GM12873 (cell line): ENCODE data around the gene ASCL2.

Experiments used
- TF ChIP-seq, protein P1 (sequence below): IDR thresholded peaks from 2 replicates; pipeline ENCODE4 v1.5.1; 2012; ENCODE audit warnings: low read depth, mild to moderate bottlenecking, moderate library complexity, low read length, control low read depth; ENCODE audit not compliant: insufficient read depth; ENCODE audit errors: missing control alignments

The ASCL2 gene, protein sequence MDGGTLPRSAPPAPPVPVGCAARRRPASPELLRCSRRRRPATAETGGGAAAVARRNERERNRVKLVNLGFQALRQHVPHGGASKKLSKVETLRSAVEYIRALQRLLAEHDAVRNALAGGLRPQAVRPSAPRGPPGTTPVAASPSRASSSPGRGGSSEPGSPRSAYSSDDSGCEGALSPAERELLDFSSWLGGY

DNA sequence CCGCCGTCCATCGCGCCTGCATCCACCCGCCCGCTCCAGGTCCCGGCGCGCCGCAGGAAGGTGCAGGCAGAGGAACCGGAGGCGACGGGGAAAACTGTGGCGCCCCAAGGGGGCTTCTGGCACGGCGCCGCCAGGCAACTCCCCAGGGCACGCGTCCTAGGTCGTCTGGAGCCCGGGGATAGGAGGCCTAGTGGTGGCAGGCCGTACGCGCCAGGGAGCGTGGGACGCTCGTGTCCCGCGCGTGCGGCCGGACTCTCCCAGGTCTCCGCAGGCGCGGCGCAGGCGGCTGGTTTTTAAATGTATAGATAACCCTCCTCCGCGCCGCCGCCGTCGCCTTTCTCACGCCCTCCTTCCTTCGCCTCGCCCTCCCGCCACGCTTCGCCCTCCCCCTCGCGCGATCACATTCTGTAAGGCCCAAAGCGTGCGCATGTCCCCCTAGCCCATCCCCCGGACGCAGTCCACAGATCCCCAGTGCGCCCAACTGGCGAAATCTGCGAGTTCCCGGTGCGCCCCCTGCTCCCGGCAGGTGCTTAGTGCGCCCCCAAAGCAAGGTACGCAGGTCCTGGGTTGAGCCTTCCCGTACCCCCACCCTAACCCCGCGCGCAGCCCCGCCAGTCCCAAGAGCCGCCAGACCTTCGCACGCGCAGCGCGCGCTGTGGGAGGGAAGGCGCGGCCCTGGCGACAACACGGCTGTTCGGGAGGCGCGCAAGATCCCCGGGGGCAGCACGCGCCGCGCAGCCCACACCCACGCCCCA lies at the start of gene ASCL2:
Gene ASCL2, minus strand, starts transcription at position 267 of the 755 bp plus-strand sequence. Its CDS starts 256 bp downstream, at position 11.
- TF ChIP-seq, protein P1, sequence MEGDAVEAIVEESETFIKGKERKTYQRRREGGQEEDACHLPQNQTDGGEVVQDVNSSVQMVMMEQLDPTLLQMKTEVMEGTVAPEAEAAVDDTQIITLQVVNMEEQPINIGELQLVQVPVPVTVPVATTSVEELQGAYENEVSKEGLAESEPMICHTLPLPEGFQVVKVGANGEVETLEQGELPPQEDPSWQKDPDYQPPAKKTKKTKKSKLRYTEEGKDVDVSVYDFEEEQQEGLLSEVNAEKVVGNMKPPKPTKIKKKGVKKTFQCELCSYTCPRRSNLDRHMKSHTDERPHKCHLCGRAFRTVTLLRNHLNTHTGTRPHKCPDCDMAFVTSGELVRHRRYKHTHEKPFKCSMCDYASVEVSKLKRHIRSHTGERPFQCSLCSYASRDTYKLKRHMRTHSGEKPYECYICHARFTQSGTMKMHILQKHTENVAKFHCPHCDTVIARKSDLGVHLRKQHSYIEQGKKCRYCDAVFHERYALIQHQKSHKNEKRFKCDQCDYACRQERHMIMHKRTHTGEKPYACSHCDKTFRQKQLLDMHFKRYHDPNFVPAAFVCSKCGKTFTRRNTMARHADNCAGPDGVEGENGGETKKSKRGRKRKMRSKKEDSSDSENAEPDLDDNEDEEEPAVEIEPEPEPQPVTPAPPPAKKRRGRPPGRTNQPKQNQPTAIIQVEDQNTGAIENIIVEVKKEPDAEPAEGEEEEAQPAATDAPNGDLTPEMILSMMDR = no peak

DNA sequence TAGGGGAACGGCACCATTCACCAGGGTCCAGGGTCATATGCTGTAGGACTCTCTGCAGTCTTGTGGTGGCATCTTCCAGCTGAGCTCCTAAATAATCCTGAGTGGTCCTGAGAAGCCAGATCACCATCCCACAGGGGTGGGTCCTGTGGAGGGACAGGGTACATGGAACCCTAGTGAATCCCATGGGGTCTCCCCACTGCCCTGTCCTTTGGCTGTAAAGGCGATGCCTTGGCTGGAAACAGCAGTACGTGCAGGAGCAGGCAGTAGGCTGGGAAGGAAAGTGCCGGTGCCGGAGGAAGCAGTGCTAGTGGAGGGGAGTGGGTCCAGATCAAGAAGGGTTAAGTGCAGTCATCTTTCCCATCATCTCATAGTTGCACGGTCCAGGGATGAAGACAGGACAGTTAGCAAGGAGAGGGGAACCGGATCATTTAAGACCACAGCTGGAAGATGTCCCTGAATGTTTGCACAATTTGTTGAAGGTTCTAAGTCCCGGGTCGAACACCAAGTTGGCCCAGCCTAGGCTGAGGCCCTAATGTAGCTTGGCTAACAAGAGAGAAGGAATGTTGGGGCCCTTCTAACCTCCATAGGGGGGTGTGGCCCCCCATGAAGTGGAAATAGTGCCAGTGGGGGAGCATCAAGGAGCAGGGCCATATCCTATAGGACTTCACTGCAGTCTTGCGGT lies 49.5 kb upstream of the ASCL2 start:
- TF ChIP-seq, protein P1 = no peak

DNA sequence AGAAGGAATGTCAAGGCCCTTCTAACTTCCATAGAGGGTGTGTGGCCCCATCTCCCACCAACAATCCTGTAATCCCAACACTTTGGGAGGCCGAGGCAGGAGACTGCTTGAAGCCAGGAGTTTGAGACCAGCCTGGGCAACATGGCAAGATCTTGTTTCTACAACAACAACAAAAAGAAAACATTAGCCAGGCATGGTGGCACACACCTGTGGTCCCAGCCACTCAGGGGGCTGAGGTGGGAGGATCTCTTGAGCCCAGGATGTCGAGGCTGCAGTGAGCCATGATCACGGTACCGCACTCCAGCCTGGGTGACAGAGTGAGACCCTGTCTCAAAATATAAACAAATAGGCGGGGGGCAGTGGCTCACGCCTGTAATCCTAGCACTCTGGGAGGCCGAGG lies 48.3 kb upstream of the ASCL2 start:
- TF ChIP-seq, protein P1 = no peak

DNA sequence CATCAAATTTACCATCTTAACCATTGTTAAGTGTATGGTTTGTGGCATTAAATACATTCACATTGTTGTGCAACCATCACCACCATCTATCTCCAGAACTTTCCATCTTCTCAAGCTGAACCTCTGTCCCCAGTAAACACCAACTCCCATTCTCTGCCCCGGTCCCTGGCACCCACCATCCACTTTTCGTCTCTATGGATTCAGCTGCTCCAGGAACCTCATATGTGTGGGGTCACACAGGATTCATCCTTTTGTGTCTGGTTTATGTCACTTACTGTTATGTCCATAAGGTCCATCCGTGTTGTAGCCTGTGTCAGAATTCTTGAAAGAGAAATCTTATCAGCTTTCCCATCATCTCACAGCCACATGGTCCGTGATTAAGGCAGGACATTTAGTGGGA lies 47.7 kb upstream of the ASCL2 start:
- TF ChIP-seq, protein P1 = no peak

DNA sequence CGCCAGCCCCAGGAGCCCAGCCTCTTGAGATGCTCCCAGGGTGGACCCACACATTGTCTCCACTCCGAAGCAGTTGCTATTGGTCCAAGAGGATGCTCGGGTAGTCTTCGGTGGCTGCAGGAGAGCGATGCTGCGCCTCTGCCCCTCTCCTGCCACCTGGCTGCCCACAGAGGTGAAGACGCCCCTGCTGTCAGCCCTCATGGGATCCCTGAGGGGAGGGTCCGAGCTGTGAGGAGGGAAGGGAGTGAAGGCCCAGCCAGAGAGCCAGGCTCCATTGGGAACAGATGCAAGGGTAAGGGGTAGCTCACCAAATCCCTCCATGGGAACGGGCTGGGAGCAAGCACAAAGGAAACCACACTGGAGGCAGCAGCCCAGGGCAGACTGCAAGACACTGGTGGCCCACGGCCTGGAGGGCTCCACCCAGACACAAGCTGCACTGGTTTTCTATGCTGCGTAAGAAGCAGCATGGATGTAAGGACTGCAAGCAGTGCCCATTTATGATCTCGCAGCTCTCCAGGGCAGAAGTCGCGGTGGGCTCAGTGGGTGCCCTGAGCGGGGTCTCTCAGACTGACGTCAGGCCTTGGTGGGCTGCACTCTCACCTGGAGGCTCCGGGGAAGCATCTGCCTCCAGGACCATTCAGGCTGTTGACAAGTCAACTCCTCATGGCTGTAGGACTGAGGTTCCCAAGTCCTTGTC lies 47.1 kb upstream of the ASCL2 start:
- TF ChIP-seq, protein P1 = no peak

DNA sequence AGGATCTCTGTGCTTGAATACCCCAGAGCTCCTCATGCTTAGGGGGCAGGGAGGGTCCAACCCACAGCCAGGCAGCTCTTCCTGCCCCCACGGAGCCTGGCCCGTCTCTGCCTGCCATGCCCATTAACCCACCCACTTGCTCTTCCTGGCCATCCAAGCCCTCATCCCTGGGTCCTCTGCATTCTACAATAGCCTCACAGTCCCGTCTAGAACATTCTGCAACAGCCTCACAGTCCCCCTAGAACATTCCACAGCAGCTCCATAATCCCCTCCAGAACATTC lies 46.5 kb upstream of the ASCL2 start:
- TF ChIP-seq, protein P1 = no peak
